H9 (cell line): ENCODE results near the gene HAUS8. TPM values are rescaled to one million over a fixed set of nuclear protein-coding genes. Genes with fewer than 3 reads are reported as not detected.
A peak's percentile ranks its signal among the peaks of the same experiment; 100 is the strongest.

Experiments used
- DNase-seq: peaks from one replicate; pipeline ENCODE4 v3.0.0-alpha.2; 2017
- H2AFZ ChIP-seq: one replicate; pipeline ENCODE4 v1.6.1; 2013; ENCODE audit warnings: mild to moderate bottlenecking, low read length, control low read depth, moderate library complexity
- H2AK5ac ChIP-seq: 2 replicates; pipeline ENCODE4 v1.6.1; 2013; ENCODE audit warnings: low read length, control low read depth, mixed read lengths; ENCODE audit not compliant: insufficient read length
- H2BK120ac ChIP-seq: one replicate; pipeline ENCODE4 v1.6.1; 2013; ENCODE audit warnings: low read depth, mild to moderate bottlenecking, low read length, control low read depth, inconsistent platforms; ENCODE audit not compliant: poor library complexity, severe bottlenecking
- H2BK12ac ChIP-seq: 2 replicates; pipeline ENCODE4 v1.6.1; 2013; ENCODE audit warnings: low read length, control low read depth, mixed read lengths, low read depth; ENCODE audit not compliant: insufficient read length
- H2BK15ac ChIP-seq: 2 replicates; pipeline ENCODE4 v1.6.1; 2013; ENCODE audit warnings: low read depth, low read length, control low read depth
- H2BK20ac ChIP-seq: one replicate; pipeline ENCODE4 v1.6.1; 2013; ENCODE audit warnings: low read depth, mild to moderate bottlenecking, low read length, control low read depth, inconsistent platforms; ENCODE audit not compliant: poor library complexity, severe bottlenecking
- H2BK5ac ChIP-seq: 2 replicates; pipeline ENCODE4 v1.6.1; 2013; ENCODE audit warnings: low read length, control low read depth, mixed read lengths; ENCODE audit not compliant: insufficient read length
- H3K14ac ChIP-seq: 2 replicates; pipeline ENCODE4 v1.6.1; 2013; ENCODE audit warnings: low read length, control low read depth; ENCODE audit not compliant: insufficient read depth
- H3K18ac ChIP-seq: 2 replicates; pipeline ENCODE4 v1.6.1; 2013; ENCODE audit warnings: low read depth, mild to moderate bottlenecking, mixed read lengths, low read length, control low read depth; ENCODE audit not compliant: insufficient read length
- H3K23ac ChIP-seq: 2 replicates; pipeline ENCODE4 v1.6.1; 2013; ENCODE audit warnings: low read length, control low read depth, mixed read lengths, low read depth; ENCODE audit not compliant: insufficient read length
- H3K23me2 ChIP-seq: 2 replicates; pipeline ENCODE4 v1.6.1; 2013; ENCODE audit warnings: low read depth, mild to moderate bottlenecking, mixed read lengths, low read length, control low read depth; ENCODE audit not compliant: insufficient read length, poor library complexity, severe bottlenecking
- H3K27ac ChIP-seq: 2 replicates; pipeline ENCODE4 v1.5.1; 2013; ENCODE audit warnings: low read length, control low read depth, mixed read lengths, low read depth; ENCODE audit not compliant: insufficient read length
- H3K27me3 ChIP-seq: 2 replicates; pipeline ENCODE4 v1.6.1; 2013; ENCODE audit warnings: low read length, control low read depth, inconsistent platforms; ENCODE audit not compliant: insufficient read depth
- H3K4ac ChIP-seq: 2 replicates; pipeline ENCODE4 v1.6.1; 2013; ENCODE audit warnings: low read depth, mild to moderate bottlenecking, control low read depth, inconsistent platforms, low read length, moderate library complexity
- H3K4me1 ChIP-seq: 2 replicates; pipeline ENCODE4 v1.6.1; 2013; ENCODE audit warnings: low read length, control low read depth, inconsistent platforms; ENCODE audit not compliant: insufficient read depth
- H3K4me2 ChIP-seq: 2 replicates; pipeline ENCODE4 v1.6.1; 2013; ENCODE audit warnings: low read length, control low read depth, mixed read lengths; ENCODE audit not compliant: insufficient read length, insufficient read depth
- H3K56ac ChIP-seq: 2 replicates; pipeline ENCODE4 v1.6.1; 2013; ENCODE audit warnings: low read depth, mild to moderate bottlenecking, mixed read lengths, low read length, control low read depth; ENCODE audit not compliant: insufficient read length
- H3K79me1 ChIP-seq: 2 replicates; pipeline ENCODE4 v1.6.1; 2013; ENCODE audit warnings: low read depth, mild to moderate bottlenecking, moderate library complexity, low read length, control low read depth, inconsistent platforms; ENCODE audit not compliant: insufficient read depth, poor library complexity, severe bottlenecking
- H3K79me2 ChIP-seq: 2 replicates; pipeline ENCODE4 v1.6.1; 2013; ENCODE audit warnings: low read length, control low read depth, inconsistent platforms; ENCODE audit not compliant: insufficient read depth
- H3K9ac ChIP-seq: 2 replicates; pipeline ENCODE4 v1.6.1; 2013; ENCODE audit warnings: low read length, control low read depth, mixed read lengths; ENCODE audit not compliant: insufficient read length; ENCODE audit errors: extremely low read depth
- H3K9me3 ChIP-seq: one replicate; pipeline ENCODE4 v1.6.1; 2013; ENCODE audit warnings: low read depth, low read length, inconsistent platforms; ENCODE audit not compliant: control insufficient read depth
- H3T11ph ChIP-seq: one replicate; pipeline ENCODE4 v1.6.1; 2013; ENCODE audit warnings: mild to moderate bottlenecking, low read length, control low read depth, inconsistent platforms
- H4K20me1 ChIP-seq: one replicate; pipeline ENCODE4 v1.6.1; 2013; ENCODE audit not compliant: control insufficient read depth, insufficient read length, insufficient read depth
- H4K5ac ChIP-seq: 2 replicates; pipeline ENCODE4 v1.6.1; 2013; ENCODE audit warnings: low read depth, mild to moderate bottlenecking, mixed read lengths, low read length, control low read depth; ENCODE audit not compliant: insufficient read length
- H4K8ac ChIP-seq: replicated peaks from 2 replicates; pipeline ENCODE4 v1.6.1; 2013; ENCODE audit warnings: low read length, control low read depth, mixed read lengths, low read depth; ENCODE audit not compliant: insufficient read length
- H4K91ac ChIP-seq: 2 replicates; pipeline ENCODE4 v1.6.1; 2013; ENCODE audit warnings: low read depth, mild to moderate bottlenecking, moderate library complexity, mixed read lengths, low read length, control low read depth; ENCODE audit not compliant: insufficient read length
- H3K27ac Mint-ChIP-seq, 3 experiments: 2 replicates in 2 of 3; 3 replicates in 1 of 3; pipeline ENCODE4 v1.8.0; 2020 to 2021; ENCODE audit warnings: mixed read lengths in 3 of 3, mild to moderate bottlenecking in 1 of 3, moderate library complexity in 1 of 3
- H3K27me3 Mint-ChIP-seq: 2 replicates; pipeline ENCODE4 v1.8.0; 2021; ENCODE audit warnings: low read depth, mild to moderate bottlenecking, moderate library complexity, mixed read lengths
- H3K36me3 Mint-ChIP-seq, 3 experiments: 2 replicates in 2 of 3; 3 replicates in 1 of 3; pipeline ENCODE4 v1.8.0; 2020 to 2021; ENCODE audit warnings: low read depth in 3 of 3, mixed read lengths in 3 of 3; ENCODE audit not compliant: insufficient read depth in 1 of 3
- H3K4me1 Mint-ChIP-seq, 2 experiments: 2 replicates each; pipeline ENCODE4 v1.8.0; 2020; ENCODE audit warnings: mixed read lengths in 2 of 2
- H3K4me3 Mint-ChIP-seq, 2 experiments: 2 replicates in 1 of 2; 3 replicates in 1 of 2; pipeline ENCODE4 v1.8.0; 2020 to 2021; ENCODE audit warnings: mild to moderate bottlenecking in 2 of 2, mixed read lengths in 2 of 2, moderate library complexity in 1 of 2
- H3K9me3 Mint-ChIP-seq, 2 experiments: 2 replicates in 1 of 2; 3 replicates in 1 of 2; pipeline ENCODE4 v1.8.0; 2020; ENCODE audit warnings: mild to moderate bottlenecking in 2 of 2, mixed read lengths in 2 of 2, moderate library complexity in 1 of 2
- CTCF ChIP-seq: fragments of 200-600 bp; sonication (generic); conservative IDR thresholded peaks from 3 replicates; pipeline ENCODE4 v1.8.0; 2021; ENCODE audit warnings: antibody characterized with exemption, mild to moderate bottlenecking
- WGBS: extraction: QIAGEN DNeasy Blood & Tissue Kit; methylation state at CpG from one replicate; pipeline ENCODE4 v1.1.7; 2013; ENCODE audit warnings: missing lambda C conversion rate, low lambda C conversion rate, mixed read lengths; ENCODE audit not compliant: insufficient read length; ENCODE audit errors: extremely low coverage; 5-methylcytosine and 5-hydroxymethylcytosine counted together
- total RNA-seq: library from RNA; stranded (reverse); gene quantifications from 2 replicates; pipeline ENCODE4 v1.2.1, GENCODE V29; 2021

HAUS8 gene
- total RNA-seq, 1 experiment from 2014 or later = 27.8 TPM

- H3K27me3 ChIP-seq = no peaks in the 10 kb centered on the region
- no peak overlapping the region for H2BK120ac ChIP-seq
- no CpG with 5 or more reads among the region's 11 CpGs for WGBS
- no peak overlapping the region for H2BK15ac ChIP-seq
- no peak overlapping the region for H2AK5ac ChIP-seq
- no peak overlapping the region for H3K4ac ChIP-seq
- TF ChIP-seq CTCF = no peak
- no peaks in the 10 kb centered on the region for H3K79me2 ChIP-seq
- H3K56ac ChIP-seq = no peak overlapping the region
- no peaks in the 10 kb centered on the region for H3K79me1 ChIP-seq
- no peak overlapping the region for H2BK20ac ChIP-seq
- H3T11ph ChIP-seq = no peak overlapping the region
- H3K27ac ChIP-seq = no peak overlapping the region
- no peak overlapping the region for H3K23ac ChIP-seq
- peaks cover 3% of the 10 kb centered on the region for H3K27me3 Mint-ChIP-seq
- no peaks in the 10 kb centered on the region for H3K9me3 Mint-ChIP-seq
- H3K23me2 ChIP-seq = no peaks in the 10 kb centered on the region
- H3K4me1 ChIP-seq = no peaks in the 10 kb centered on the region
- peak overlapping the region; percentile 64 to 96 (median 73); a peak in 5 of 7 replicates for H3K27ac Mint-ChIP-seq
- no peak overlapping the region for H2BK12ac ChIP-seq
- H4K91ac ChIP-seq = no peak overlapping the region
- no peak overlapping the region for H3K9ac ChIP-seq
- H3K18ac ChIP-seq = no peak overlapping the region
- H3K4me2 ChIP-seq = no peak overlapping the region
- H3K14ac ChIP-seq = no peak overlapping the region
- no peak overlapping the region for H4K5ac ChIP-seq
- no peak overlapping the region for H3K4me3 Mint-ChIP-seq
- H4K20me1 ChIP-seq = no peaks in the 10 kb centered on the region
- no peaks in the 10 kb centered on the region for H3K36me3 Mint-ChIP-seq
- no peak for DNase-seq
- H2BK5ac ChIP-seq = no peak overlapping the region
- no peaks in the 10 kb centered on the region for H3K9me3 ChIP-seq
- H2AFZ ChIP-seq = no peak overlapping the region
- H4K8ac ChIP-seq = no peak overlapping the region
- peaks cover 2 to 18% of the 10 kb centered on the region in 2 experiments; a peak in 2 of 4 replicates for H3K4me1 Mint-ChIP-seq
Measured at GRCh38 chr19:17041976-17042375, 33.3 kb downstream of the HAUS8 start.
